Measurements from ENCODE around the gene CACNG7.

The CACNG7 gene

GRCh38 chr19:53983457-53984289 is 74.6 kb downstream of the CACNG7 start:
- DNase-seq: no peak

GRCh38 chr19:53985863-53986262 is 76.8 kb downstream of the CACNG7 start:
- DNase-seq: no peak

- DNase-seq: no peak
Measured at GRCh38 chr19:53988981-53989380, 79.9 kb downstream of the CACNG7 start.

GRCh38 chr19:53989600-53990533 is 80.8 kb downstream of the CACNG7 start:
- no peak for DNase-seq

GRCh38 chr19:53991224-53992113 is 82.4 kb downstream of the CACNG7 start, which contains the start of gene CACNG6:
CACNG6 (plus strand) TSS chr19:53991637; CDS start chr19:53992878, 1,241 bp downstream.
- DNase-seq: no peak

GRCh38 chr19:53992211-53992610 is 83.1 kb downstream of the CACNG7 start:
- DNase-seq: no peak

GRCh38 chr19:53992815-53993214 is 83.7 kb downstream of the CACNG7 start:
- no peak for DNase-seq

- no peak for DNase-seq
Measured at GRCh38 chr19:53993448-53993847, 84.4 kb downstream of the CACNG7 start.

Measured in activated gamma-delta T cell treated with Interleukin-2 at 50 U/mL for 16 hours (primary cell).